NCI-H187 treated with DMSO at 0.1 percent for 48 hours (cell line): ENCODE data around the gene RNFT2.

Experiments
- DNase-seq: peaks from one replicate; lab custom pipeline; 2025; lab: John Stamatoyannopoulos, UW

The RNFT2 gene

GRCh38 chr12:116879509-116880212 is 141.5 kb downstream of the RNFT2 start:
- no peak for DNase-seq

DNA sequence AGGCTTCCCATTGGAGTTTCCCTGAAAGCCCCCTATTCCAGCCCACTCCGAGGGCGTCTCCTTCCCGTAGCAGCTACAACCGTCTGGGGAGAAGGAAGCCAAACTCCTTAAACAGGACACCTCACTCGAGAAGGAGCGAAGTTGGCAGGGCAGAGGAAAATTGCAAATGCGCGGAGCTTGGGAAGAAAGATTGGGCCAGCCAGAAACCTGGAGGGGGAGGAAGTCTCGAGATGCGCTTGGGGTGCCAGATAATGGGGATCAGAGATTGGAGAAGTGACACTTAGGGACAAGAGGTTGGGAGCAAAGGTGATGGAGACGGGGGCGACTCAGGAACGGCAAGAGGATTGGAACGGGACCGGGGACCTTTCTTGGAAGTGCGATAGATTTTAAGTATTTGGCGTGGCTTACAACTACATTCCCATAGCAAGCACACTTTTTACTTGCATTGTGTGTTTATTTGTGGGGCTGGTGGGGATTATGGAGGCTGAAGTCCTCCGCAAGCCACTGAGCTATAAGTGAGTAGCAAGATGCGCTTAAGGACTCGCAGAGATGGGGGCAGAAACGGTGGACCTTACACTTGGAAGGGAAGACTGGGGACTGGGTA is 142.2 kb downstream of the RNFT2 start:
- no peak for DNase-seq

DNA sequence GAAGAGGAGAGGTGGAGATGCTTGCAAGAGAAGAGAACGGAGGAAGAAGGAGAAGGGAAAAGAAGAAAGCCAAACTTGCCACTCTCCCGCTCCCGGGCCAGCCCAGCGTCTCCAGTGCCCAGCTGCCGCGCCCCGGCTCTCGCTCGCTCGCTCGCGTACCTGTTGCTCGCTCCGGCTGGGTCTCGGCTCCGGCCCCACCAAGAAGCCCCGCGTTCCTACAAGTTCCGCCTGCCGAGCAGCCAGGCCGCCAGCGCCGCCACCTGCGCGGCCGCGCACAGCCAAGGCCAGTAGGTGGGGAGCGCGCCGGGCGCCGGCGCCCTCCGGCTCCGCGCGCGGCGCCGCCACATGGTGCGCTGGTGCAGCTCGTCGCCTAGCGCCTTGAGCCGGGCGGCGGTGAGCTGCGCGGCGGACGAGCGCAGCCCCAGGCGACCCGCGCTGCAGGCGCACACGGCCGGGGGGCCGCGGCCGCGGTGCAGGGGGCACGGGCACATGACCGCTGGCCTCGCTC is 142.8 kb downstream of the RNFT2 start:
- no peak for DNase-seq

DNA sequence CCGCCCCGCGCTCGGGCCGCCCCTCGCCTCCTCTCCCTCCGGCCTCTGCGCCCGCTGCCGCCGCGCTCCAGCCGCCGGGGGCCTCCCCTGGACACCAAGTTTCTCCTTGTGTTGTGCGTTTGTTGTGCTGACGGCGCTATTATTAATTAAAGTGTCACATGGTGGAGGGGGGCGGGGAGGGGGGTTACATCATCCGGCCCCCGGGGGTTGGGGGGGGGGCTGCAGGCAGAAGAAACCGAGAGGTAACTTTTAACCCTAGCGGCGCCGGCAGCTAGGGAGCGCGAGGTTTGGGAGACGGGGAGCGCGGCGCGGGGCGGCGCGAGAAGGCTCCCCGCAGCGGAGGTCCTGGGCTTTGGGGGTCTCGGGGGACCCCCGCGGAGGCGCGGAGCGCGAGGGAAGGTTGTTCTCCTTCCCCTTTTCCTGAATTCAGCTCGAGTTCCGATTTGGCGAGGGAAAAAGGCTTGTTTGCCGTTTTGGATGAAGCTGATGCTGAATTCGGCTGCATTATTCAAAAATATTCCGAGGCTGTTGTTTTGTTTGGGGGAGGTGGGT is 143.3 kb downstream of the RNFT2 start, which contains the start of gene HRK:
Gene HRK (minus strand): TSS at position 117 of the 552 bp plus-strand sequence. CDS start 134 bp downstream, outside the sequence.
- DNase-seq = no peak

GRCh38 chr12:116881877-116882507 is 143.9 kb downstream of the RNFT2 start:
- DNase-seq = no peak

GRCh38 chr12:116882742-116883141 is 144.6 kb downstream of the RNFT2 start:
- no peak for DNase-seq

DNA sequence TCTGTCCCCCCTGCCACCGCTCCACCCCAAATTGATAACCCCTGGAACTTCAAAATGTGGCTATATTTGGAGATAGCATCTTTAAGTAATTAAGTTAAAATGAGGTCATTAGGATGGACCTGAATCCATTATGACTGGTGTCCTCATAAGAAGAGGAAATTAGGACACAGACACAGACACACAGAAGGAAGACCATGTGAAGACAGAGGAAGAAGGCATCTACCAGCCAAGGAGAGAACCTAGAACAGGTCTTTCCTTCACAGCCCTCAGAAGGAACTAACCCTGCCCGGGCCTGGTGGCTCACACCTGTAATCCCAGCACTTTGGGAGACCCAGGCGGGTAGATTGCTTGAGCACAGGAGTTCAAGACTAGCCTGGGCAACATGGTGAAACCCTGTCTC is 146.8 kb downstream of the RNFT2 start:
- no peak for DNase-seq

GRCh38 chr12:116885491-116885890 is 147.4 kb downstream of the RNFT2 start:
- DNase-seq = no peak

GRCh38 chr12:116887244-116887643 is 149.1 kb downstream of the RNFT2 start:
- DNase-seq = no peak

GRCh38 chr12:116887897-116888296 is 149.8 kb downstream of the RNFT2 start:
- DNase-seq = no peak

DNA sequence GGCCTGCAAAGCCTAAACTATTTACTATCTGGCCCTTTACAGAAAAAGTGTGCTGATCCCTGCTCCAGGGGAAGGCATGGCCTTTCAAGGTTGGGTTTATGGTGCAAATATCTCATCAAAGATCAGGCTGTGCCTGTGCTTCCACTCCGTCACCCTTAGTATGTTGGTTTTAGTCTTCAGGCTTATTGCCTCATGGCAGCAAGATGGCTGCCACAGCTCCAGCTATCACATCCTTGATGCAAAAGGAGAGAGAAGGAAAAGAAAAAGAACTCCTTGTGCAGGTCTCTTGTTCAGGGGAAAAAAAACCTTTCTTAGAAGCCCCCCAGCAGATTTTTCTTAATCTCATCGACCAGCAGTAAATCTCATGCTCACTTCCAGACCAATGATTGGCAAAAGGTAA is 152.2 kb downstream of the RNFT2 start:
- DNase-seq = no peak

- DNase-seq = no peak
Measured at GRCh38 chr12:116891019-116891418, 152.9 kb downstream of the RNFT2 start.

GRCh38 chr12:116892349-116893140 is 154.4 kb downstream of the RNFT2 start:
- no peak for DNase-seq

GRCh38 chr12:116894913-116895312 is 156.8 kb downstream of the RNFT2 start:
- no peak for DNase-seq

DNA sequence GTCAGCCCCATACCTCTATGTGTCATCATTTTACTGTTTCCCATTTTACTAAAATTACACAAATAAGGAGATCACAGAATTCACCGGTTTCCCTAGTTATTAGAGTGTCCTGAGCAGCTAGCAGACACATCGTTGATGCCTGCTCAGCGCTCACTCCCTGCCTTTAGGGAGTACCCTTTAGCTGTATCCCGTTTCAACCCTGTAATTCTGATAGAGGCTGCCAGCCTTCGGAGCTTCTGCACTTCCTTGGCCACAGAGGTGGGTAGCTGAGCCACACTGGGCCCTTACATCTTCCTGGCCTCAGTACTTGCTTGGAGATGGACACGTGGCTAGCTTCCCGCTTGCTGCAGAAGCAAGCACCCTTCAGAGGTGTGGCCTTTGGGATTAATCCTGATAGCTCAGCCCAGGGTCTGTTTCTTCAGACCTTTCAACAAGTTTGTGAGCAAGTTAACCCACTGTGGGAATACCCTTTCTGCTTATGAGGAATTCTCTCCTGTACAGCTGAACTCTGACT is 158.4 kb downstream of the RNFT2 start:
- no peak for DNase-seq

DNA sequence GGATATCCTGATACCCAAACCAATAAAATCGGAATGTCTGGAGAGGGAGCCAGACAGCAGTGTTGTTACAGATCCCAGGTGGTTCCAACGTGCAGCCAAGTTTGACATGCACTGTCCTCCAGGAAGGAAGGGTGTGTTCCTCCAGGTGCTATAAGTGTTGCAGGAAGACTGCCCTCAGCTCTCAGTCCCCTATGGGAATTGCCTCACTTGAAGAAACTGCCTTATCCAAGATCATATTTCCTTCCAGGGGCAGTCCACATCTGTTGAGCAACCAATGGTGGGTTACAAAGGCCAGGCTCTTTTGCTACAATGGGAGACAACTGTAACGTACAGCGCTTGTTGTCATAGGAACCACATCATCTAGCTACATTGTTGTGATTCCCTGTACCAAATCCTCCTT is 159.4 kb downstream of the RNFT2 start:
- DNase-seq = no peak

DNA sequence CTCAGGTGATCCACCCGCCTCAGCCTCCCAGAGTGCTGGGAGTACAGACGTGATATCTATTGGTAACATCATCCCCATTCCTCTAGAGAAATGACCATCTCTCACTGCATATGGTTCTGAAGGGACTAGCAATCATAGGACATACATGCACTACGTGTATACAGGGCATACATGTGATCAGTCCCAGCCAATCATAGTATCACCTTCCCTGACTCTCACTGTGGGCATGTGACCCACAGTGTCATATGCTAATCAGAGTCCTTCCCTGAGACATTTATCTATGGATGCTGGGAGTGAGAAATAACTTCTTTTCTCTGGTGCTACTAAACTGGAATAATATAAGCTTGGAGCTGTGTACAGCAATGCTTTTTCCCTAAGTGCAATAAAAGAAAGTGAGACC is 160.6 kb downstream of the RNFT2 start:
- DNase-seq = no peak

DNA sequence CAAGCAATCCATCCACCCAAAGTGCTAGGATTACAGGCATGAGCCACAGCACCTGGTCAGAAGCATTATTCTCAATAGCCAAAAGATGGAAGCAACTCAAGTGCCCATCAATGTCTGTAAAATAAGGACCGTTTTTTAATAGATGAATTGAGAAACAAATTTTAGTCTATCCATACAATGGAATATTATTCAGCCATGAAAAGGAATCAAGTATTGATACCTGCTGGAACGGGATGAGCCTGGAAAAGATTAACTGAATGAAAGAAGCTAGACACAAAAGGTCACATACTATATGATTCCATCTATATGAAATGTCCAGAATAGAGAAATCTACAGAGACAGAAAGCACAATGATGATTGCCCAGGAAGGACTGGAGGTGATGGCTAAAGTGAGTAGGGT is 163.5 kb downstream of the RNFT2 start:
- DNase-seq = no peak
